HuH-7.5 (cell line): ENCODE results near the gene GNL3.
"Not testable (repeated sequence)": the region's sequence is repeated elsewhere in the genome, so short reads cannot be mapped to it uniquely, and the experiment has no call there.

Experiments used
- DNase-seq: peaks from one replicate; pipeline ENCODE4 v3.0.0; 2011; ENCODE audit warnings: low spot score

Gene GNL3

GRCh38 chr3:52685709-52686691 lies at the start of gene GNL3, which contains the start of gene PBRM1:
TSS of gene GNL3 (plus strand) at chr3:52686032. CDS start at chr3:52686093, 61 bp downstream.
TSS of gene PBRM1 (minus strand) at chr3:52685913.
- DNase-seq = peak; percentile 68

DNA sequence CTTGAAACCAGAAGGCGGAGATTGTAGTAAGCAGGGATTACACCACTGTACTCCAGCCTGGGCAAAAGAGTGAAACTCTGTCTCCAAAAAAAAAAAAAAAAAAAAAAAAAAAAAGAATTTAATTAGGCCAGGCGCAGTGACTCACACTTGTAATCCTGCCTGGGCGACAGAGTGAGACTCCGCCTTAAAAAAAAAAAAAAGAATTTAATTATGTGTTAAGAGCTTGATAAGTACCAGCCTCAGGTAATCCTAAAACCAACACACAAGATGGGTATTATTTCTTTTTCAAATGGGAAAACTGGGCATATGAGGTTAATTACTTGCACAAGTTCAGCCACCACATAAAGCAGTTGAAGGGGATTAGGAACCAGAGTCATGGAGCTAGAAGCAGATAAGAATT lies 49.2 kb upstream of the GNL3 start:
- no peak for DNase-seq

DNA sequence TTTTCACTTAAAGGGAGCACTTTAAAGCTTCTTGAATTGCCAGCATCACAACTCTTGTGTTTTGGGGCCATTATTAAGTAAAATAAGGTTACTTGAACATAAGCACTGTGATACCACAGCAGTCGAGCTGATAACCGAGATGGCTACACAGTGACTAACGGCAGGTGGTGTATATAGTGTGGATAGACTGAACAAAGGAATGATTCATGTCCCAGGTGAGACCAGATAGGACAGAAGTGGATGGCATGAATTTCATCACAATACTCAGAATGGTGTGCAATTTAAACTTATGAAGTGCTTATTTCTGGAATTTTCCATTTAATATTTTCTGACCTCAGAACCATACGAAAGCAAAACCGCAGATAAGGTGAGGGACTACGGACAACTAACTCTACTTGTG lies 40.3 kb upstream of the GNL3 start:
- DNase-seq = no peak

DNA sequence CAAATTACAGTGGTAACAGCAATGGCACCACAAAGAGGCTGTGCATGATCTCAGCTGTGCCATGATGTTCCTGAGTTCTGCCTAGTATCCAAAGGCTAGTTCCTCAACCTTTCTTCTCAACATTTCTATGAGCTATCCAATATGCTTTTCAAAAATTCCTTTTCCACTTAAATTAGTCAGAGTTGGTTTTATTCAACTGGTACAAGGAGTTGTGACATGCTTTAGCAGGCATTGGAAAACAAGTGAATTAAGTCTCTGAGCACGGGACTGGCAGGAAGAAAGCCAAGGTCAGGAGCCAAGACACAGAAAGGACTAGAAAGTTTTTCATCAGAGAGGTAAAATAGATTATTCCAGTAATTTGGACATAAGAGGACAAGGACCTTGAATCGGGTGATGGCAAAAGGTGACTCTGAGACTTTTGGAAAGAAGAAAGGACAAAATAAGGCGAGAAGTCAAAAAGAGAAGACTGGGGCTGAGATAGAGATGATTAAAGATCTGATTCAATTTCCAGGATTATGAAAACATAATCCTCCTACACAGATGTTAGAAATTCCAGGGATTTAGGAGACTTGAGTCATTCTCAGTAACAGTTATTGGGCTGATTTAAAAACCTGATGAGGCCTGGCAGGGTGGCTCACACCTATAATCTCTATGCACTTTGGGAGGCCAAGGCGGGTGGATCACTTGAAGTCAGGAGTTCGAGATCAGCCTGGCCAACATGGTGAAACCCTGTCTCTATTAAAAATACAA lies 36.2 kb upstream of the GNL3 start:
- DNase-seq = no peak

DNA sequence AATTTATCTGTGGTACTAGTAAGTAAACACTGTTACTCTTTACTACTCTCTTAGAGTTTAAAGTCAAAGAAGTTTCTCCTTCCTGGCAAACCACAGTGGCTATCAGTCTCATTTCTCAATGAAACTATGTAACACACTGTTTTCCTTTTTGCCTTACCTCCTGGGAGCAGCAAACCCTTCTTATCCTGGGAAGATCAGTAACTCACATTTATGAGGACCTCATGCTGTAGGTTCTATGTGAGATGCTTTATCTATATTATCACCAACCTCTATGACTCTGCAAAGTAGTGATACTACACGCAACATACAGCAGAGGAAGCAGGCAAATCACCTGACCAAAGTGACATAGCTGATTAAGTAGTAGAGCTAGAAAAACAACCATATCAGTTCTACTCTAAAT lies 35.4 kb upstream of the GNL3 start:
- no peak for DNase-seq

GRCh38 chr3:52651592-52651991 lies 34.2 kb upstream of the GNL3 start:
- no peak for DNase-seq

- no peak for DNase-seq
Observed at GRCh38 chr3:52655895-52656294, 29.9 kb upstream of the GNL3 start.

GRCh38 chr3:52660046-52660445 lies 25.8 kb upstream of the GNL3 start:
- DNase-seq = no peak

GRCh38 chr3:52663098-52663497 lies 22.7 kb upstream of the GNL3 start:
- DNase-seq = no peak

DNA sequence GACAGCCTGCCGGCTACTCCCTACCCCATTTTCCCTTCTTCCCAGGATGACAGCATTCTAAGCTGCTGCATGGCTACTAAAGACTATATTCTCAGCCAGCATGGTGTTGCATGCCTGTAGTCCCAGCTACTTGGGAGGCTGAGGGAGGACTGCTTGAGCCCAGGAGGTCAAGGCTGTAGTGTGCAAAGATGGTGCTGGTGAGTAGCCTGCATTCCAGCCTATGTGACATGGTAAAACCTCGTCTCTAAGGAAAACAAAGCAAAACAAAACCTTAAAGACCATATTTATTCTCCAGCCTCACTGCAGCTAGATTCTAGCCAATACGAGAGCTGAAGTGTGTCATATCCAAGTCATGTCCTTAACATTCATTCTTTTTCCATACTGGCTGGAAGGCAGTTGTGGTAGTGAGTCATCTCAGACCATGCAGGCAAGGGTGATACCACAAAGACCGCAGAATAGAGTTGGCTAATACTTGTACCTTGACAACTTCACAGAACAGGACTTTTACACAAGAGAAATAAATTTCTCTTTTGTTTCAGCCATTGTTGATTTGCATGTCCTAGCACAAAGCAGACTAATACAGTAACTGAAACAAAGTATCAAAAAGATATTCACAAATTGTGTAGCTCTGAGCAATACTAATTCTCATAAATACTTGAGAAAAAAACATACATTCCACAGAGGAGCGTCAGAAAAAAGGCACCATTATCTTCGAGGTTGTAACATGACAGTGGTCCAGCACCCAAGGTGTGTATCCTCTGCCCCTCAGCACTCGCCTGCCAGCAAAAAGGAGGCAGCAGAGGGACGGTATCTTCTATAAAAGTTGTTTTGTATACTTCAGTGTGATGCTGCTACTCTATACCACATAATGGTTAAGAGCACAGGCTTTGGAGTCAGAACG lies 15.0 kb upstream of the GNL3 start:
- no peak for DNase-seq

GRCh38 chr3:52671676-52672075 lies 14.2 kb upstream of the GNL3 start:
- no peak for DNase-seq

DNA sequence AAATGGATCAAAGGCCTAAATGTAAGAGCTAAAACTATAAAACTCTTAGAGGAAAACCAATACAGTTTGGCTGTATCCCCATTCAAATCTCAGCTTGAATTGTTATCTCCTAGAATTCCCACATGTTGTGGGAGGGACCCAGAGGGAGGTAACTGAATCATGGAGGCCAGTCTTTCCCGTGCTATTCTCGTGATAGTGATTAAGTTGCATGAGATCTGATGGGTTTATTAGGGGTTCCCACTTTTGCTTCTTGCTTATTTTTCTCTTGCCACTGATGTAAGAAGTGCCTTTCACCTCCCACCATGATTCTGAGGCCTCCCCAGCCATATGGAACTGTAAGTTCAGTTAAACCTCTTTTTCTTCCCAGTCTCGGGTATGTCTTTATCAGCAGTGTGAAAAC lies 9.6 kb upstream of the GNL3 start:
- DNase-seq = not testable (repeated sequence)

DNA sequence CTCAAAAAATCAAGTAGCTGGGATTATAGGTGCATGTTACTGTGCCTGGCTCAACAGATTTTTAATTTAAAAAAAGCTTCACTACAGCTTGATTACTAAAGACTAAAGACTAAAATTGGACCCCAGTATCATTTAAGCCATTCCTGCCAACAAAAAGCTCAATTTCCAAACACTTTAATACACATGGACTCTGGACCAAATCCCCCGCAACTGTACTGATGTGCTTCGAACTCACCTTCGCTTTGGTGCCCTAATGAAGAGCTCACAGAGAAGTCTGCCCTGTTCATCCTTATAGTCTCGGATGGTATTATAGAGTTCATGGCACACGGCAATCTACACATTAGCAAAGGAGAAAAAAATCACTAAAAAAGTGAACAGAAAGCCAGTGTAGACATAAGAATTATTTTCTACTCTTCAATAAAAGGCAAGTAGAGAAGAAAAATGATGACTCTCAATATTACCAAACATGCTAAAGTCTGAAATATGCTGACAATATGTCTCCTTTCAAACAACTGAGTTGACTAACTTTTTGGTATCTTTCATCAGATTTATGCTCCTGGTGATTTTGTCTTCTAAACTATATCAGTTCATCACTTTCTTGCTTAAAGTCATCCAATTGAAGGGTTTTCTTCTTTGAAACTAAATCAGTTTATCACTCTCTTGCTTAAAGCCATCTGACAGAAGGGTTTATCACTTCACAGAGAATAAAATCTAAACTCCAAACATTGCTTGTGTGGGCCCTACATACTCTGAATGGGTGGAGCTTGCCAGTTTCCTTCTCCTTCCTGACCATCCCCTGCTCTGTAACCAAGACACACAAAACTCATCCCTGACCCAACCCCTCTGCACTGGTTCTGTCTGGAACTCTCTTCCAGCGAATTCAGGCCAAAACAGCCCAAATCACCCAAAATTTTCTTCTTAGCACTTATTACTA lies 7.3 kb upstream of the GNL3 start:
- no peak for DNase-seq

DNA sequence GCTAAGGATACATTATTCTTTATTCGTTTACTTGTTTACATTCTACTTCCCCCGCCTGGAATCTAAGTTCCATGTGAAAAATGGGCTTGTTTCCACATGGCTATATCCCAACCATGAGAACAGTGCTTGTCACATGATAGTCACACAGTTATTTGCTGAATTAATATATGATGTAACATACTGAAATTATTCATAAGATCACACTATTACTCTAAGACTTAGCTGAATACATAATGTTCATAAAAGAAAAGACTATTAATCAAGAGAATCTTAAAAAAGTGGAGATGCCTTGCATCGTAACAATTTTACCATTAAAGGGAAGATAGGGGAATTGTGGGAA lies 6.7 kb upstream of the GNL3 start:
- DNase-seq = no peak

DNA sequence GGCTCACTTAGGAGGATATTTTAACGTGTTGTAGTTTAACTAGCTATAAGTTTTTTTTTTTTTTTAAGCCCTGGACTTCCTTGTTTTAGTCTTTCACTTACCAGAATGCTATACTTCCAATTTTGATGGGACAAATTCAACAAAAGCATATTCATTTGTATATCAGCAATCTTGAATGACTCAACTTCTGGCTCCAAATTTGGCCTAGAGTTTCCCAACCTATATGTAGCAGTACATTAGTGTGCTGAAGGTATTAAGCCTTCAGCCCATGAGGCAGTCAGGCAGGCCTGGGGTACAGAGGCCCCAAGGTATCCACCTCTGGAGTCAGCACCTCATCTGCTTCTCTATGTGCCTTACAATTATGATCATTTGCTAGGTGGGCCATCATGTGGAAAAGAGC lies 6.0 kb upstream of the GNL3 start:
- no peak for DNase-seq

- no peak for DNase-seq
Observed at GRCh38 chr3:52681596-52681995, 4.2 kb upstream of the GNL3 start.

DNA sequence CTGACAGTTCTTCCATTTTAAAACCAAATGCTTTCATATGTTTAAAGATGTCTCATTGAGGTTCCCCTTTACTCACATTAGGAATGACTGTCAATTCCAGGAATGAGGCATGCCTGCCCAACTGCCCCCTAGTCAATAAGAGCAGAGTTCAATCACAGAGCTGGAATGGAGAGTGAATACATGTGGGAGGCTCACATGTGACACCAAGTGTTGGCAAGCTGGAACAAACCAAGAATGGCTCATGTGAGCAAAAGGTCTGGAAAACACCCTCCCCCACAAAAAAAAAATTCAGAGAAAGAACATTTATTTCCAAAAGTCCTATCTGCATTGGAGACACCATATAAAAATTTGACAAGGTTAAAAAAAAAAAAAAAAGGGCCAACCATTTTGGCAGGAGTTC lies 3.8 kb upstream of the GNL3 start:
- DNase-seq = no peak

GRCh38 chr3:52683611-52684010 lies 2.2 kb upstream of the GNL3 start:
- no peak for DNase-seq

GRCh38 chr3:52684184-52684583 lies 1.6 kb upstream of the GNL3 start:
- DNase-seq = no peak

DNA sequence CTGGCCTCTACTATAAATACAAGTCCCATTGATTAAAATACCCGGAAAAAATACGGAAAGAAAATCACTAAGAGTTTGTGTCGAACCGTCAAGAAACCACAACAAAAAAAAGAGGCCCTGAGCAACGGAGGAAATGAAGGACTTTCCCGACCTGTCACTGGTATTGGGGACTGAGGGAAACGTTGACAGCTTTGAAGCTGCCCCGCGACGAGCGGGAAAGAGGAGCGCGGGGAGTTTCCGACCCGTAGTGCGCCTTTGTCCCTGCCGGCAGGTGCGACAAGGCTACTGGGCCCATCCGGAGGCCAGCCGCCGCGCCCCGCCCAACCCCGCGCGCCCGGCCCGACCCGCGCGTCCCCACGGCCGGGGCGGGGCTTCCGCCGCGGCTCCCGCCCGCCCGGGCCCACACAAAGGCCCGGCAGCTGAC lies 535 bp upstream of the GNL3 start:
- DNase-seq = peak; percentile 56

GRCh38 chr3:52688266-52688665 lies 2.4 kb downstream of the GNL3 start:
- no peak for DNase-seq
